ENCODE measurements around the gene TCF7L2. TPM values are rescaled to one million over a fixed set of nuclear protein-coding genes. Genes with fewer than 3 reads are reported as not detected.

The TCF7L2 gene
- total and polyA plus RNA-seq, 9 of the 15 experiments (the other 6 are each of a cell fraction or from before 2014, with no cell fraction given) = 0.32 to 2.8 (median 0.92) TPM

DNA sequence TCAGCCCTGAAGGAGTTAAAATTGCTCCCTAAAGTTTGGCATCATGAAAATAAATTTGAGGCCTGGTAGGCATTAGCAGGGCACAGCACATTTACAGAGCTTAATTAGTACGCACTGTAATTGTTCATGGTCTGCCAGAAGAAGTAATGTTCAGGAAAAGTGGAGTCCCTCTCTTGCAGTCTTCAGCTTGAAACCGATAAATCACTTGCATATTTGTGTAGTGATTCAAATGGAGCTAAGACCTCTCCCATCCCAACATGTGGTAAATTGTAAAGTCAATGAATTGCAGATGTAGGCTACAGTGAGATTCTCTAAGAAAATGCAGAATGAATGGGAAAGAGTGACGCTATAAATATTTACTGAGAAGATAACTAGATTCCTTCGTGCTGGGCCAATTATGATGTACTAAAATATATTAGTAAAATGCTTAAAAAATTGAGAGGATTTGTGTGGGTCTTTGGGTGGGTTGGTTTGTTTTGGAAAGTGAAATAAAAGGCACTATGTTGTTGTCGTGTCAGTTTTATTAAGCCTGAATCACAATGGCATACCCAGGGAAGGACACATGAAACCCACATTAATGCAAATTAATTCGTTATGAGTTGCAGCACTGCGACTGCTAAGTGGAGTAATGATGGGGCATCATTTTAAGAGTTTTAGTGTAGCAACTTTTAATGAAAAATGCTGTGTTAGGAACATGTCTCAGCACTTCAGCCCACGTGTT lies 8.4 kb downstream of the TCF7L2 start:
- Histone ChIP-seq H3K4me2 (ENCODE audit: insufficient read depth, low read length) (no peak overlapping the region), H3K9me3 (replicated peaks; ENCODE audit: control insufficient read depth, insufficient read depth, low read depth, low read length) (no peaks in the 10 kb centered on the region), H3K4me3 (no peak overlapping the region), H3K9ac (ENCODE audit: insufficient read depth in 1 of 2, low read depth in 2 of 2, low read length in 2 of 2) (no peak overlapping the region), H2AFZ (ENCODE audit: low read depth, low read length) (no peak overlapping the region), H3K27ac (ENCODE audit: extremely low read depth, low read depth, low read length) (no peak overlapping the region), H3K9me1 (ENCODE audit: control insufficient read depth, insufficient read depth, low read length) (no peaks in the 10 kb centered on the region), H4K20me1 (replicated peaks; ENCODE audit: control insufficient read depth, insufficient read depth, low read length) (no peaks in the 10 kb centered on the region), H3K79me2 (ENCODE audit: control insufficient read depth, insufficient read depth, low read length) (no peaks in the 10 kb centered on the region), H3K4me1 (replicated peaks in 1 of 2; ENCODE audit: control insufficient read depth in 2 of 2, insufficient read depth in 2 of 2, low read length in 2 of 2) (peaks cover 0 to 10% of the 10 kb centered on the region in 2 experiments; a peak in 3 of 5 replicates), H3K27me3 (ENCODE audit: control insufficient read depth in 2 of 2, insufficient read depth in 2 of 2, low read length in 2 of 2) (no peaks in the 10 kb centered on the region; a peak in 1 of 5 replicates), H3K36me3 (ENCODE audit: control insufficient read depth, insufficient read depth, low read length) (no peaks in the 10 kb centered on the region)
- 34% methylated on average over 8 of the region's 8 CpGs for whole genome bisulfite sequencing (ENCODE audit: insufficient coverage, low coverage, missing lambda C conversion rate)
- no TSS peak for BruUV-seq (replicated peaks)
- in situ Hi-C loops (cut with MboI) (no loop called here), intact Hi-C loops (cut with micrococcal nuclease) (no loop called here)
- ATAC-seq (no peak), DNase-seq (ENCODE audit: extremely low read depth in 1 of 4, low spot score in 3 of 4) (no peak), FAIRE-seq (no peak)
- CTCF ChIA-PET (ENCODE audit: low intra/inter-chr PET ratio) = no interaction called here
- POLR2A ChIA-PET = no interaction called here
- no peak for TF ChIP-seq PPARD (CRISPR knock-in tag; IDR thresholded peaks at IDR 0.05)
- no peak for TF ChIP-seq HDAC1 (IDR thresholded peaks at IDR 0.05)
- TF ChIP-seq, protein P1, sequence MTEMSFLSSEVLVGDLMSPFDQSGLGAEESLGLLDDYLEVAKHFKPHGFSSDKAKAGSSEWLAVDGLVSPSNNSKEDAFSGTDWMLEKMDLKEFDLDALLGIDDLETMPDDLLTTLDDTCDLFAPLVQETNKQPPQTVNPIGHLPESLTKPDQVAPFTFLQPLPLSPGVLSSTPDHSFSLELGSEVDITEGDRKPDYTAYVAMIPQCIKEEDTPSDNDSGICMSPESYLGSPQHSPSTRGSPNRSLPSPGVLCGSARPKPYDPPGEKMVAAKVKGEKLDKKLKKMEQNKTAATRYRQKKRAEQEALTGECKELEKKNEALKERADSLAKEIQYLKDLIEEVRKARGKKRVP (CRISPR knock-in tag; IDR thresholded peaks at IDR 0.05) = no peak
- TF ChIP-seq ZNF384 (IDR thresholded peaks at IDR 0.05; ENCODE audit: low read depth, low read length) = no peak
- no peak for TF ChIP-seq POU5F1 (IDR thresholded peaks at IDR 0.05; ENCODE audit: borderline replicate concordance, low read depth, low read length, partially characterized antibody)
- TF ChIP-seq EGR1 (conservative IDR thresholded peaks at IDR 0.05) = no peak
- TF ChIP-seq, protein P2, sequence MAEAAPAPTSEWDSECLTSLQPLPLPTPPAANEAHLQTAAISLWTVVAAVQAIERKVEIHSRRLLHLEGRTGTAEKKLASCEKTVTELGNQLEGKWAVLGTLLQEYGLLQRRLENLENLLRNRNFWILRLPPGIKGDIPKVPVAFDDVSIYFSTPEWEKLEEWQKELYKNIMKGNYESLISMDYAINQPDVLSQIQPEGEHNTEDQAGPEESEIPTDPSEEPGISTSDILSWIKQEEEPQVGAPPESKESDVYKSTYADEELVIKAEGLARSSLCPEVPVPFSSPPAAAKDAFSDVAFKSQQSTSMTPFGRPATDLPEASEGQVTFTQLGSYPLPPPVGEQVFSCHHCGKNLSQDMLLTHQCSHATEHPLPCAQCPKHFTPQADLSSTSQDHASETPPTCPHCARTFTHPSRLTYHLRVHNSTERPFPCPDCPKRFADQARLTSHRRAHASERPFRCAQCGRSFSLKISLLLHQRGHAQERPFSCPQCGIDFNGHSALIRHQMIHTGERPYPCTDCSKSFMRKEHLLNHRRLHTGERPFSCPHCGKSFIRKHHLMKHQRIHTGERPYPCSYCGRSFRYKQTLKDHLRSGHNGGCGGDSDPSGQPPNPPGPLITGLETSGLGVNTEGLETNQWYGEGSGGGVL (CRISPR knock-in tag; IDR thresholded peaks at IDR 0.05) = no peak
- TF ChIP-seq HEY1 (CRISPR knock-in tag; IDR thresholded peaks at IDR 0.05; ENCODE audit: borderline replicate concordance) = no peak
- TF ChIP-seq, protein P3, sequence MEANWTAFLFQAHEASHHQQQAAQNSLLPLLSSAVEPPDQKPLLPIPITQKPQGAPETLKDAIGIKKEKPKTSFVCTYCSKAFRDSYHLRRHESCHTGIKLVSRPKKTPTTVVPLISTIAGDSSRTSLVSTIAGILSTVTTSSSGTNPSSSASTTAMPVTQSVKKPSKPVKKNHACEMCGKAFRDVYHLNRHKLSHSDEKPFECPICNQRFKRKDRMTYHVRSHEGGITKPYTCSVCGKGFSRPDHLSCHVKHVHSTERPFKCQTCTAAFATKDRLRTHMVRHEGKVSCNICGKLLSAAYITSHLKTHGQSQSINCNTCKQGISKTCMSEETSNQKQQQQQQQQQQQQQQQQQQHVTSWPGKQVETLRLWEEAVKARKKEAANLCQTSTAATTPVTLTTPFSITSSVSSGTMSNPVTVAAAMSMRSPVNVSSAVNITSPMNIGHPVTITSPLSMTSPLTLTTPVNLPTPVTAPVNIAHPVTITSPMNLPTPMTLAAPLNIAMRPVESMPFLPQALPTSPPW (CRISPR knock-in tag; IDR thresholded peaks at IDR 0.05) = no peak
- TF ChIP-seq, protein P4, sequence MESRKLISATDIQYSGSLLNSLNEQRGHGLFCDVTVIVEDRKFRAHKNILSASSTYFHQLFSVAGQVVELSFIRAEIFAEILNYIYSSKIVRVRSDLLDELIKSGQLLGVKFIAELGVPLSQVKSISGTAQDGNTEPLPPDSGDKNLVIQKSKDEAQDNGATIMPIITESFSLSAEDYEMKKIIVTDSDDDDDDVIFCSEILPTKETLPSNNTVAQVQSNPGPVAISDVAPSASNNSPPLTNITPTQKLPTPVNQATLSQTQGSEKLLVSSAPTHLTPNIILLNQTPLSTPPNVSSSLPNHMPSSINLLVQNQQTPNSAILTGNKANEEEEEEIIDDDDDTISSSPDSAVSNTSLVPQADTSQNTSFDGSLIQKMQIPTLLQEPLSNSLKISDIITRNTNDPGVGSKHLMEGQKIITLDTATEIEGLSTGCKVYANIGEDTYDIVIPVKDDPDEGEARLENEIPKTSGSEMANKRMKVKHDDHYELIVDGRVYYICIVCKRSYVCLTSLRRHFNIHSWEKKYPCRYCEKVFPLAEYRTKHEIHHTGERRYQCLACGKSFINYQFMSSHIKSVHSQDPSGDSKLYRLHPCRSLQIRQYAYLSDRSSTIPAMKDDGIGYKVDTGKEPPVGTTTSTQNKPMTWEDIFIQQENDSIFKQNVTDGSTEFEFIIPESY (CRISPR knock-in tag; IDR thresholded peaks at IDR 0.05) = no peak
- no peak for TF ChIP-seq SAFB (IDR thresholded peaks at IDR 0.05; ENCODE audit: borderline replicate concordance, low read depth, low read length)
- no peak for TF ChIP-seq XRCC5 (IDR thresholded peaks at IDR 0.05; ENCODE audit: low read depth, low read length)
- TF ChIP-seq DACH1 (IDR thresholded peaks at IDR 0.05; ENCODE audit: partially characterized antibody) = no peak
